GM19025 (cell line): Measurements from ENCODE around the gene ATXN7.
A peak's percentile ranks its signal among the peaks of the same experiment; 100 is the strongest.

Source experiments
- ATAC-seq: cut with Tn5 transposase; IDR thresholded peaks from one replicate; pipeline ENCODE4 v1.9.1; 2021; ENCODE audit warnings: mild to moderate bottlenecking, low read depth, moderate library complexity; ENCODE audit not compliant: unreplicated experiment

The ATXN7 gene

GRCh38 chr3:63979093-63979885 lies 115.6 kb downstream of the ATXN7 start:
- ATAC-seq, result no peak

GRCh38 chr3:63980019-63980418 lies 116.4 kb downstream of the ATXN7 start:
- no peak for ATAC-seq

- ATAC-seq, result no peak
These were observed 117.3 kb downstream of the ATXN7 start for GRCh38 chr3:63980830-63981498.

GRCh38 chr3:63981980-63982379 lies 118.3 kb downstream of the ATXN7 start:
- no peak for ATAC-seq

- ATAC-seq, result no peak
These were observed 120.7 kb downstream of the ATXN7 start for GRCh38 chr3:63984391-63984790.

GRCh38 chr3:63986146-63986545 lies 122.5 kb downstream of the ATXN7 start:
- no peak for ATAC-seq

- no peak for ATAC-seq
These were observed 123.2 kb downstream of the ATXN7 start for GRCh38 chr3:63986831-63987230.

DNA sequence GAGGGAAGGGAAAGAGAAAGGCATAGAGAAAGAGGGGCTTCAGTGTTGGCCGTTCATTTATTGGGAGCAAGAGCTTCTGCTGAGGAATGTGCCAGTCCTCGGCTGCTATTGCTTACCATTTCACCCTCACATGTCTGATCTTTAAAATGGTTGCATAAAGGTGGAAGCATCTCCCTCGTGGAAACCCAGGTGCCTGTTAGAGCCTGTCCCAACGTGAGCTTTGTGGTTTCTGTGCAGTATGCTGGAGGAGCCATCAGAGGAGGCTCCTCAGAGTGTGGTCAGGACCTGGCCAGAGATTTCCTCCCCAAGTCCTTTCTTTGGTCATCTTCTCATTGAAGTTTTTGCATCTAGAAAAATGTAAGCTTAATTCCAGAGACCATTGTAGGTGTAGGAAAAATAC lies 125.3 kb downstream of the ATXN7 start:
- no peak for ATAC-seq

- ATAC-seq, result no peak
These were observed 126.5 kb downstream of the ATXN7 start for GRCh38 chr3:63990204-63990603.

- ATAC-seq, result no peak
These were observed 127.1 kb downstream of the ATXN7 start for GRCh38 chr3:63990733-63991132.

DNA sequence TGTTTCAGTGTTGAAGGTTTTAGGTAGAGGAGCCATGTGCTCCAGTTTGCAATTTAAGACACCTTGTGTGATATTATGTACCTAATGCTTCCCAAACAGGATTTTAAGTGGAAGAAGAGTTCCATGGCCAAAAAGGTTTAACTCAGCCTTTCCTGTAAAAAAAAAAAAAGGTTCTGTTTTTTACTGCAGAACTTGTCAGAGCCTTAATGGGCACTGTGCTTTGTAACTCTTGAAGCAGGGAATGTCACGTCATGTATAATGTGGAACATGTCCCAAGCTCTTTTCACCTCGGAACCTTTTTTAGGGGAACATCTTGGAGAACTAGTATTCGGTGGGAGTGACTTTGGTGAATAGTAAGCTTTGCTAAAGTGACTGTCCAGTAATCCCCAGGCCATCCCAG lies 128.0 kb downstream of the ATXN7 start:
- no peak for ATAC-seq

GRCh38 chr3:63992516-63993209 lies 129.0 kb downstream of the ATXN7 start:
- no peak for ATAC-seq

DNA sequence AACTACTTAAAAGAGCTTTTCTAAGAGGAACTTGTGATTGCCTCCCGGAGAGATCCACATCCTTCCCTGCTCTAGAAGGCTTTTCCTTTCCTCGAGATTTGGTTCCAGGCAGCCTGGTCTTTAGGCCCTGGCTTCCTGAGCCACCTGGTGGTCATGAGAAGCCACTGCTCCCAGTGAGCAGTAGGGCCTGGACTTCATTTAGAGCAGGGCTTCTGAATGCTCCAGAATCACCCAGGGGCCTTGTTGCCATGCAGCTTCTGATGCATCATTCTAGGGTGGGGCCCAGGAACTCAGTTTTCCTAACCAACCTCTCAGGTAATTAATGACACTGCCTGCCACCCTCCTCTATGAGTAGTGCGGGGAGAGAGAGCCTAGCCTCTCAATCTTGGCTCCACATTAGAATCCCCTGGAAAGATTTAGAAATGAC lies 130.0 kb downstream of the ATXN7 start:
- peak; percentile 74 for ATAC-seq

- no peak for ATAC-seq
These were observed 131.4 kb downstream of the ATXN7 start for GRCh38 chr3:63995086-63995485.

- no peak for ATAC-seq
These were observed 135.4 kb downstream of the ATXN7 start for GRCh38 chr3:63998852-63999754.

DNA sequence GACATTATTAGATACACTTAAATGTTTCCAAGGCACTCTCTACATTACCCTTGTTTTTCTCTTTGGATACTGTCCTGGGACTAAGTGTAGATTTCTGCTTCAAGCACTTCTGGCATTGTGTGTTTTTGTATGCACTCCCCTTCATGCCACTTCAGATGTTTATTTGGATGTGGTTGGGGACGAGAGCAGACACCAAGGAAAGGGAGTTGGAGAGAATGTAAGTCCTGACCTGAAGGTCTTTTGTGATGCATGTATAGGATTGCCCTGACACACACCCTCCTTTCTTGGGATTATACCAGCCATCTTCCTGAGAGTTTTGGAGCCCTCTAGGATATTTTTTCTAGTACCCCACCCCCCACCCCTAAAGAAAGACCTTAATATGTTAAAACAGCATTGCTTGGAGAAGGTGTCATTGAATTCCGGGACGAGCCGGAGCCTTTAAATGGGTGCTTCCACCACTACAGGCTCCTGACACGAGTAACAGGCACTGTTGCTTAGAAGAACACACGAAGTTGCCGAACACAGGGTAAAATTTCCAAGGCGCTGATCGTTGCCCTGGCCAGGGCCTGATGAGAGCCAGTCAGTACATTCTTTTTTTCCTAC lies 136.9 kb downstream of the ATXN7 start:
- ATAC-seq, result no peak

GRCh38 chr3:64002233-64002632 lies 138.6 kb downstream of the ATXN7 start:
- ATAC-seq, result no peak

DNA sequence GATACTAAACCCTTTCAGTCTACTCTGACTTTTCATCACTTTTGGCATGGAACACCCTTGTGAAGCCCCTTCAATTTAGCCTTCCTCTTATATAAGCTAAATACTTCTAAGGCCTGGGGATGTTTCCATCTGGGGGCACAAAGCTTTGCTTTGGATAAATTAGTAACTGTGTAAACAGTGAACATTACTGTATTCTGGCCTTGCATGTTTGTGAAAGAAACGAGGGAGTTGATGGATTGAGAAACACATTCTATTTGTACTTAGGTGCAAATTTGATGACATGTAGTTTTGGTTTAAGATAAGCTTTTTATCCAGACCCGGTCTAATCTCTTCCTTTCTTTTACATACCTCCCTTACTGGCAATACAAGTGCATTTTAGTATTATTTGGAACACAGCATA lies 139.9 kb downstream of the ATXN7 start:
- ATAC-seq, result no peak

GRCh38 chr3:64008017-64008416 lies 144.3 kb downstream of the ATXN7 start:
- ATAC-seq, result no peak
